H1 (cell line): ENCODE data around the gene RAG2. TPM values are rescaled to one million over a fixed set of nuclear protein-coding genes. Genes with fewer than 3 reads are reported as not detected.
A peak's percentile ranks its signal among the peaks of the same experiment; 100 is the strongest.

ENCODE experiments used
- CTCF ChIA-PET: fragments of 300-600 bp; sonication (Branson Sonifier 250); formaldehyde crosslinking; loops from one replicate; lab custom pipeline; 2021; ENCODE audit not compliant: partially characterized antibody; lab: Charles Lee
- POLR2A ChIA-PET: fragments of 300-600 bp; sonication (Branson Sonifier 250); formaldehyde crosslinking; loops from one replicate; lab custom pipeline; 2021; ENCODE audit warnings: inconsistent platforms; ENCODE audit not compliant: partially characterized antibody; lab: Charles Lee
- DNase-seq, 2 experiments: peaks; one replicate each; pipeline versions ENCODE4 v3.0.0 to v3.0.0-alpha.2; 2010 to 2022; ENCODE audit warnings: low spot score in 2 of 2, low read depth in 1 of 2, mixed read lengths in 1 of 2
- FAIRE-seq: peaks from 2 replicates; lab custom pipeline; 2011; peaks lifted over from hg19 to GRCh38; lab: Jason Lieb, UNC
- H2AFZ ChIP-seq: 2 replicates; pipeline ENCODE4 v1.8.1; 2012; ENCODE audit warnings: low read length, inconsistent platforms
- H2AK5ac ChIP-seq: 2 replicates; pipeline ENCODE4 v1.6.1; 2013; ENCODE audit warnings: low read depth, low read length
- H2BK120ac ChIP-seq: replicated peaks from 2 replicates; pipeline ENCODE3; 2013; ENCODE audit warnings: low read depth, low read length, inconsistent platforms
- H2BK12ac ChIP-seq: 2 replicates; pipeline ENCODE4 v1.6.1; 2013; ENCODE audit warnings: low read depth, low read length
- H2BK15ac ChIP-seq: 2 replicates; pipeline ENCODE4 v1.6.1; 2013; ENCODE audit warnings: low read length
- H2BK20ac ChIP-seq: 2 replicates; pipeline ENCODE4 v1.6.1; 2013; ENCODE audit warnings: low read length
- H2BK5ac ChIP-seq: 2 replicates; pipeline ENCODE4 v1.6.1; 2013; ENCODE audit warnings: low read depth, low read length
- H3K14ac ChIP-seq: 2 replicates; pipeline ENCODE4 v1.6.1; 2013; ENCODE audit warnings: inconsistent platforms; ENCODE audit not compliant: insufficient read length
- H3K18ac ChIP-seq: 2 replicates; pipeline ENCODE4 v1.6.1; 2013; ENCODE audit warnings: low read length; ENCODE audit errors: extremely low read depth
- H3K23ac ChIP-seq: 2 replicates; pipeline ENCODE4 v1.6.1; 2013; ENCODE audit warnings: inconsistent platforms; ENCODE audit not compliant: insufficient read length
- H3K23me2 ChIP-seq: 2 replicates; pipeline ENCODE4 v1.6.1; 2013; ENCODE audit warnings: low read depth, low read length
- H3K27ac ChIP-seq: 2 replicates; pipeline ENCODE4 v1.6.1; 2011; ENCODE audit warnings: low read depth, low read length, inconsistent platforms
- H3K27me3 ChIP-seq, 4 experiments: replicated peaks in 1 of 4; 1 replicate in 1 of 4; 2 replicates in 3 of 4; pipeline versions ENCODE4 v1.6.1 to v1.8.1; 2011 to 2013; ENCODE audit warnings: low read length in 3 of 4, mild to moderate bottlenecking in 3 of 4, inconsistent platforms in 2 of 4, mixed read lengths in 2 of 4, moderate library complexity in 1 of 4; ENCODE audit not compliant: control insufficient read depth in 3 of 4, insufficient read depth in 3 of 4; ENCODE audit errors: extremely low read depth in 1 of 4
- H3K36me3 ChIP-seq, 4 experiments: 2 replicates each; pipeline versions ENCODE4 v1.6.1 to v1.8.1; 2011 to 2013; ENCODE audit warnings: mild to moderate bottlenecking in 4 of 4, low read length in 3 of 4, moderate library complexity in 2 of 4, control low read depth in 1 of 4, inconsistent platforms in 1 of 4; ENCODE audit not compliant: insufficient read depth in 4 of 4, control insufficient read depth in 2 of 4
- H3K4ac ChIP-seq: replicated peaks from 2 replicates; pipeline ENCODE3; 2013; ENCODE audit warnings: low read length, low read depth, mixed read lengths, inconsistent platforms; ENCODE audit not compliant: insufficient read length
- H3K4me1 ChIP-seq, 4 experiments: replicated peaks in 1 of 4; 1 replicate in 1 of 4; 2 replicates in 3 of 4; pipeline versions ENCODE4 v1.6.1 to v1.8.1; 2011 to 2013; ENCODE audit warnings: low read length in 3 of 4, inconsistent platforms in 2 of 4, mixed read lengths in 1 of 4; ENCODE audit not compliant: insufficient read depth in 4 of 4, control insufficient read depth in 3 of 4
- H3K4me2 ChIP-seq, 2 experiments: 2 replicates each; pipeline versions ENCODE4 v1.6.1 to v1.8.1; 2011 to 2013; ENCODE audit warnings: low read depth in 2 of 2, low read length in 2 of 2, control low read depth in 1 of 2, inconsistent platforms in 1 of 2, mild to moderate bottlenecking in 1 of 2; ENCODE audit not compliant: insufficient read depth in 1 of 2
- H3K4me3 ChIP-seq, 4 experiments: fragments of 200-600, 300-600 bp in 1 of 4; sonication (generic), shearing (Covaris generic), sonication (Bioruptor Twin) in 1 of 4; 2 replicates each; pipeline versions ENCODE4 v1.5.1 to v1.8.1; 2011 to 2016; ENCODE audit warnings: low read length in 4 of 4, low read depth in 3 of 4, control low read depth in 2 of 4, inconsistent platforms in 2 of 4, mild to moderate bottlenecking in 2 of 4, mixed read lengths in 1 of 4, moderate library complexity in 1 of 4; ENCODE audit not compliant: insufficient read depth in 2 of 4; ENCODE audit errors: extremely low read depth in 1 of 4
- H3K56ac ChIP-seq: replicated peaks from 2 replicates; pipeline ENCODE3; 2013; ENCODE audit warnings: low read depth, mild to moderate bottlenecking, mixed read lengths, low read length, inconsistent platforms; ENCODE audit not compliant: insufficient read length
- H3K79me1 ChIP-seq: 2 replicates; pipeline ENCODE4 v1.6.1; 2013; ENCODE audit warnings: low read depth, low read length, control low read depth
- H3K79me2 ChIP-seq, 2 experiments: 2 replicates each; pipeline versions ENCODE4 v1.6.1 to v1.8.1; 2012 to 2013; ENCODE audit warnings: low read length in 2 of 2, mild to moderate bottlenecking in 2 of 2, inconsistent platforms in 1 of 2; ENCODE audit not compliant: insufficient read depth in 2 of 2, control insufficient read depth in 1 of 2
- H3K9ac ChIP-seq, 4 experiments: replicated peaks in 1 of 4; 1 replicate in 1 of 4; 2 replicates in 3 of 4; pipeline versions ENCODE4 v1.6.1 to v1.8.1; 2011 to 2013; ENCODE audit warnings: low read depth in 3 of 4, low read length in 3 of 4, control low read depth in 2 of 4, mild to moderate bottlenecking in 2 of 4, moderate library complexity in 2 of 4, inconsistent platforms in 1 of 4; ENCODE audit errors: extremely low read depth in 1 of 4
- H3K9me3 ChIP-seq, 2 experiments: 2 replicates each; pipeline versions ENCODE4 v1.6.1 to v1.8.1; 2012 to 2013; ENCODE audit warnings: mild to moderate bottlenecking in 2 of 2, moderate library complexity in 2 of 2, control low read depth in 1 of 2, inconsistent platforms in 1 of 2, low read depth in 1 of 2, low read length in 1 of 2, mixed read lengths in 1 of 2; ENCODE audit not compliant: insufficient read depth in 2 of 2
- H4K20me1 ChIP-seq, 2 experiments: replicated peaks in 1 of 2; 2 replicates each; pipeline versions ENCODE3 to v1.8.1; 2011 to 2013; ENCODE audit warnings: inconsistent platforms in 2 of 2, low read length in 2 of 2, mild to moderate bottlenecking in 1 of 2; ENCODE audit not compliant: insufficient read depth in 2 of 2, control insufficient read depth in 1 of 2
- H4K5ac ChIP-seq: 2 replicates; pipeline ENCODE4 v1.6.1; 2013; ENCODE audit warnings: low read length, low read depth, mixed read lengths, inconsistent platforms; ENCODE audit not compliant: insufficient read length
- H4K8ac ChIP-seq: 2 replicates; pipeline ENCODE4 v1.8.0; 2013; ENCODE audit warnings: mild to moderate bottlenecking, moderate library complexity, low read length, inconsistent platforms; ENCODE audit not compliant: insufficient read depth; ENCODE audit errors: extremely low read depth
- H4K91ac ChIP-seq: replicated peaks from 2 replicates; pipeline ENCODE3; 2013; ENCODE audit warnings: low read length, mixed read lengths, inconsistent platforms; ENCODE audit not compliant: insufficient read length
- ASH2L ChIP-seq: fragments of 200-600, 300-600 bp; sonication (generic); IDR thresholded peaks from one replicate; pipeline ENCODE4 v1.7.1; 2017; ENCODE audit warnings: low read length
- EGR1 ChIP-seq: IDR thresholded peaks from 2 replicates; pipeline ENCODE4 v1.6.1; 2011; ENCODE audit warnings: low read depth, low read length, borderline replicate concordance
- HDAC6 ChIP-seq: IDR thresholded peaks from one replicate; pipeline ENCODE4 v1.7.1; 2012; ENCODE audit warnings: low read depth, mild to moderate bottlenecking, inconsistent platforms, low read length, moderate library complexity
- KDM1A ChIP-seq: fragments of 200-600, 300-600 bp; sonication (generic); IDR thresholded peaks from 2 replicates; pipeline ENCODE4 v1.7.1; 2016; ENCODE audit warnings: mild to moderate bottlenecking, low read length, borderline replicate concordance
- KDM5A ChIP-seq: fragments of 200-600 bp; IDR thresholded peaks from 2 replicates; pipeline ENCODE4 v1.7.1; 2012; ENCODE audit warnings: mild to moderate bottlenecking, low read length, inconsistent platforms, mixed read lengths
- NANOG ChIP-seq: IDR thresholded peaks from 2 replicates; pipeline ENCODE4 v1.6.1; 2011; ENCODE audit warnings: low read length, low read depth, mild to moderate bottlenecking, inconsistent platforms; ENCODE audit not compliant: insufficient read depth, poor library complexity, severe bottlenecking
- RXRA ChIP-seq: IDR thresholded peaks from 2 replicates; pipeline ENCODE4 v1.6.1; 2011; ENCODE audit warnings: low read depth, mild to moderate bottlenecking, low read length, moderate library complexity; ENCODE audit not compliant: insufficient read depth
- SP4 ChIP-seq: IDR thresholded peaks from 2 replicates; pipeline ENCODE4 v1.6.1; 2012; ENCODE audit warnings: low read length, inconsistent platforms
- TAF7 ChIP-seq: optimal IDR thresholded peaks from 2 replicates; pipeline ENCODE3; 2011; ENCODE audit warnings: low read depth, mild to moderate bottlenecking, inconsistent platforms, low read length, moderate library complexity, borderline replicate concordance
- TCF12 ChIP-seq: IDR thresholded peaks from 2 replicates; pipeline ENCODE4 v1.6.1; 2011; ENCODE audit warnings: low read depth, mild to moderate bottlenecking, low read length
- YY1 ChIP-seq: IDR thresholded peaks from 2 replicates; pipeline ENCODE4 v1.6.1; 2011; ENCODE audit warnings: low read depth, mild to moderate bottlenecking, low read length
- WGBS, 2 experiments: shearing (Covaris generic) in 1 of 2; methylation state at CpG; one replicate each; pipeline versions ENCODE4 v1.1.6 to v1.1.7; 2013 to 2015; ENCODE audit warnings: low lambda C conversion rate in 2 of 2, mixed read lengths in 2 of 2, inconsistent platforms in 1 of 2, low coverage in 1 of 2, missing lambda C conversion rate in 1 of 2; ENCODE audit not compliant: insufficient replicate concordance in 2 of 2, insufficient coverage in 1 of 2, insufficient read length in 1 of 2; ENCODE audit errors: extremely low coverage in 1 of 2, missing lambda C conversion rate in 1 of 2; 5-methylcytosine and 5-hydroxymethylcytosine counted together
- polyA plus RNA-seq, 7 experiments: library from polyadenylated mRNA; depleted of rRNA in 3 of 7; stranded (reverse) in 5 of 7; unstranded in 2 of 7; fragments of >200 nt in 5 of 7; fragments of 200-250 nt in 2 of 7; gene quantifications; 1 replicate in 5 of 7; 2 replicates in 1 of 7; 4 replicates in 1 of 7; pipeline versions ENCODE4 v1.2.1 to v1.2.3, GENCODE V29; 2011 to 2013; ENCODE audit warnings: missing spikeins in 2 of 7, mixed read lengths in 2 of 7
- total RNA-seq: library from RNA; stranded (reverse); fragmentation: NEBNext Ultra II Directional; extraction: Animal tissue kit (Norgen Biotek cat#: 25700); gene quantifications from 2 replicates; pipeline ENCODE4 v1.2.1, GENCODE V29; 2021
- TF ChIP-seq, protein P1 (sequence below): IDR thresholded peaks from 2 replicates; pipeline ENCODE4 v1.6.1; 2012; ENCODE audit warnings: low read length, inconsistent platforms

Gene RAG2
- total and polyA plus RNA-seq, 2 of the 8 experiments (the other 6 are each of a cell fraction or from before 2014, with no cell fraction given) = not detected

DNA sequence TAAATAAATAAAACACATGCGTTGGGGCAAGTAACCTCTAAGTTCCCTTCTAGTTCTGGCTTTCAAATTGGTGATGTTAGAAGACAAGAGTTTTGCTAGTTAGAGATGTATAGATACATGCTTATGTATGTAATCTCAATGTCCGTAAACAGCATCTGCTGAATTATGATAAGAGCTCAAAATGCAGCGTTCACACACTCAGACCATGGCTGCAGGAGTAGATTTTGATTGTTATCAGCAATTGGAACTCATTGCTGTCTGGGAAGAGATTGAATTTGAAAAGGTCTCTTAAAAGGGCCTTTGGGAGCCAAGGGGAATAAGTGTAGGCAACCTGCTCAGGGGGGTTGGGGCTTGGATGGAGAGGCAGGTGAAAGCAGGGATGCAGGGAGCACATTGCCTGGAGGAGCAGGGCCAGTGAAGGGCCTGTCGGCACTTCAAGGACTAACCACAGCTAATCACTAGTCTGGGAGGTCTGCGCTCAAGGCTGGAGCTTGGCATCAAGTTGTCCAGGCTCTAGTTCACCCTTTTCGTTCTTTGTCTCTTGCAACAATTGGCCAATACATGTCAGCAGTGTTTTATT is 32.9 kb downstream of the RAG2 start:
- POLR2A ChIA-PET = interaction anchor here (0.9 kb wide), 1 partner anchor 29 kb away, joined by 3 read pairs; the partner anchor contains the start of gene IFTAP
- H2AK5ac ChIP-seq = no peak overlapping the region
- FAIRE-seq = no peak
- TF ChIP-seq KDM1A (no peak), EGR1 (no peak), ASH2L (no peak), SP4 (no peak), YY1 (no peak), TCF12 (no peak), NANOG (no peak), KDM5A (no peak), HDAC6 (no peak), RXRA (no peak), TAF7 (no peak)
- TF ChIP-seq, protein P1, sequence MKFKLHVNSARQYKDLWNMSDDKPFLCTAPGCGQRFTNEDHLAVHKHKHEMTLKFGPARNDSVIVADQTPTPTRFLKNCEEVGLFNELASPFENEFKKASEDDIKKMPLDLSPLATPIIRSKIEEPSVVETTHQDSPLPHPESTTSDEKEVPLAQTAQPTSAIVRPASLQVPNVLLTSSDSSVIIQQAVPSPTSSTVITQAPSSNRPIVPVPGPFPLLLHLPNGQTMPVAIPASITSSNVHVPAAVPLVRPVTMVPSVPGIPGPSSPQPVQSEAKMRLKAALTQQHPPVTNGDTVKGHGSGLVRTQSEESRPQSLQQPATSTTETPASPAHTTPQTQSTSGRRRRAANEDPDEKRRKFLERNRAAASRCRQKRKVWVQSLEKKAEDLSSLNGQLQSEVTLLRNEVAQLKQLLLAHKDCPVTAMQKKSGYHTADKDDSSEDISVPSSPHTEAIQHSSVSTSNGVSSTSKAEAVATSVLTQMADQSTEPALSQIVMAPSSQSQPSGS = no peak

More for the DNA sequence above, 32.9 kb downstream of the RAG2 start:
- Histone ChIP-seq H3K9me3 (no peaks in the 10 kb centered on the region), H3K36me3 (no peaks in the 10 kb centered on the region), H3K23ac (no peak overlapping the region), H3K9ac (no peak overlapping the region), H3K4me1 (no peaks in the 10 kb centered on the region), H4K5ac (no peak overlapping the region), H3K14ac (no peak overlapping the region), H4K8ac (no peak overlapping the region), H3K56ac (no peak overlapping the region), H2BK5ac (no peak overlapping the region), H2BK20ac (no peak overlapping the region), H3K4me3 (peak overlapping the region in 1 of 4 experiments; percentile 50; a peak in 1 of 8 replicates), H2BK15ac (no peak overlapping the region), H3K4me2 (0 out of 4 replicates have a peak overlapping the region, but pooled peaks of 1 of the 2 experiments have one; percentile 9), H3K79me2 (no peaks in the 10 kb centered on the region), H2BK12ac (no peak overlapping the region), H3K23me2 (no peaks in the 10 kb centered on the region), H3K79me1 (no peaks in the 10 kb centered on the region), H3K27me3 (no peaks in the 10 kb centered on the region), H3K27ac (no peak overlapping the region), H2AFZ (peak overlapping the region; percentile 72), H4K91ac (no peak overlapping the region), H3K18ac (no peak overlapping the region), H4K20me1 (peaks cover 0 to 2% of the 10 kb centered on the region in 2 experiments), H3K4ac (no peak overlapping the region), H2BK120ac (no peak overlapping the region)
- 88% methylated on average over 6 of the region's 6 CpGs; no CpG with 5 or more reads in 1 of the 2 experiments for WGBS, 2 experiments
- DNase-seq = no peak
- CTCF ChIA-PET = interaction anchor here (0.8 to 8.1 kb wide), 43 partner anchors 10 to 287 kb away, joined by 3 to 155 read pairs (median 4); no protein-coding TSS in a partner anchor
